GM19240 (cell line): ENCODE results near the gene GDPD4.

Experiments
- DNase-seq: peaks from one replicate; pipeline ENCODE4 v3.0.0; 2011; ENCODE audit warnings: low spot score; ENCODE audit not compliant: insufficient read length

The GDPD4 gene

GRCh38 chr11:77176996-77177395 is 124.5 kb downstream of the GDPD4 start:
- DNase-seq = no peak

- no peak for DNase-seq
Observed at GRCh38 chr11:77175869-77176539, 125.5 kb downstream of the GDPD4 start.

GRCh38 chr11:77175021-77175842 is 126.3 kb downstream of the GDPD4 start:
- DNase-seq = no peak

GRCh38 chr11:77174559-77174958 is 126.9 kb downstream of the GDPD4 start:
- no peak for DNase-seq

- DNase-seq = no peak
Observed at GRCh38 chr11:77173494-77173893, 128.0 kb downstream of the GDPD4 start.

- no peak for DNase-seq
Observed at GRCh38 chr11:77172666-77172982, 128.9 kb downstream of the GDPD4 start.

- no peak for DNase-seq
Observed at GRCh38 chr11:77171885-77172665, 129.4 kb downstream of the GDPD4 start.

- no peak for DNase-seq
Observed at GRCh38 chr11:77171254-77171653, 130.2 kb downstream of the GDPD4 start.

GRCh38 chr11:77170107-77170506 is 131.4 kb downstream of the GDPD4 start:
- DNase-seq = no peak

- no peak for DNase-seq
Observed at GRCh38 chr11:77167791-77168190, 133.7 kb downstream of the GDPD4 start.

GRCh38 chr11:77167111-77167626 is 134.3 kb downstream of the GDPD4 start:
- DNase-seq = no peak
